Activated naive CD4-positive, alpha-beta T cell treated with anti-CD3 and anti-CD28 coated beads, Interleukin-2, amount 50 U/mL, for 24 hours (primary cell): Measurements from ENCODE around the gene TEP1.

Experiments used
- H3K27ac Mint-ChIP-seq: one replicate; pipeline ENCODE4 v1.8.0; 2021; ENCODE audit warnings: mild to moderate bottlenecking, mixed read lengths
- H3K27me3 Mint-ChIP-seq: one replicate; pipeline ENCODE4 v1.8.0; 2021; ENCODE audit warnings: mixed read lengths
- H3K36me3 Mint-ChIP-seq: one replicate; pipeline ENCODE4 v1.8.0; 2021; ENCODE audit warnings: mixed read lengths
- H3K4me1 Mint-ChIP-seq: one replicate; pipeline ENCODE4 v1.8.0; 2021; ENCODE audit warnings: mixed read lengths
- H3K4me3 Mint-ChIP-seq: one replicate; pipeline ENCODE4 v1.8.0; 2021; ENCODE audit warnings: mild to moderate bottlenecking, mixed read lengths
- H3K9me3 Mint-ChIP-seq: one replicate; pipeline ENCODE4 v1.8.0; 2021; ENCODE audit warnings: mixed read lengths

The TEP1 gene

GRCh38 chr14:20438664-20439063 is 25.4 kb upstream of the TEP1 start:
- Mint-ChIP-seq H3K4me3 (no peak overlapping the region), H3K9me3 (no peaks in the 10 kb centered on the region), H3K27me3 (no peaks in the 10 kb centered on the region), H3K27ac (no peak overlapping the region), H3K36me3 (peaks cover 4% of the 10 kb centered on the region), H3K4me1 (peaks cover 22% of the 10 kb centered on the region)

- Mint-ChIP-seq H3K27ac (no peak overlapping the region), H3K9me3 (no peaks in the 10 kb centered on the region), H3K4me1 (peaks cover 15% of the 10 kb centered on the region), H3K36me3 (no peaks in the 10 kb centered on the region), H3K4me3 (no peak overlapping the region), H3K27me3 (no peaks in the 10 kb centered on the region)
Observed at GRCh38 chr14:20436363-20436755, 23.1 kb upstream of the TEP1 start.

- Mint-ChIP-seq H3K27me3 (no peaks in the 10 kb centered on the region), H3K36me3 (no peaks in the 10 kb centered on the region), H3K9me3 (no peaks in the 10 kb centered on the region), H3K4me1 (peaks cover 9% of the 10 kb centered on the region), H3K4me3 (no peak within 1 kb of the TSS), H3K27ac (no peak within 1 kb of the TSS)
Observed at GRCh38 chr14:20435582-20436362, 22.5 kb upstream of the TEP1 start, which contains the start of gene KLHL33. TSS of gene KLHL33 (minus strand) at chr14:20436166. CDS start at chr14:20435811, 355 bp downstream.

GRCh38 chr14:20434701-20435581 is 21.6 kb upstream of the TEP1 start:
- no peaks in the 10 kb centered on the region for H3K36me3 Mint-ChIP-seq
- no peak overlapping the region for H3K27ac Mint-ChIP-seq

GRCh38 chr14:20429801-20430669 is 16.7 kb upstream of the TEP1 start:
- no peaks in the 10 kb centered on the region for H3K9me3 Mint-ChIP-seq
- no peaks in the 10 kb centered on the region for H3K36me3 Mint-ChIP-seq
- H3K27ac Mint-ChIP-seq = no peak overlapping the region
- peaks cover 31% of the 10 kb centered on the region for H3K4me1 Mint-ChIP-seq
- H3K4me3 Mint-ChIP-seq = no peak overlapping the region
- no peaks in the 10 kb centered on the region for H3K27me3 Mint-ChIP-seq

More at GRCh38 chr14:20434701-20435581, 21.6 kb upstream of the TEP1 start:
- Mint-ChIP-seq H3K9me3 (no peaks in the 10 kb centered on the region), H3K4me3 (no peak overlapping the region), H3K27me3 (no peaks in the 10 kb centered on the region), H3K4me1 (peaks cover under 1% of the 10 kb centered on the region)

- Mint-ChIP-seq H3K4me3 (peak overlapping the region; percentile 36), H3K4me1 (peaks cover 31% of the 10 kb centered on the region), H3K27me3 (no peaks in the 10 kb centered on the region), H3K9me3 (no peaks in the 10 kb centered on the region), H3K36me3 (no peaks in the 10 kb centered on the region), H3K27ac (no peak overlapping the region)
Observed at GRCh38 chr14:20428802-20429201, 15.5 kb upstream of the TEP1 start.

- peak overlapping the region; percentile 41 for H3K4me3 Mint-ChIP-seq
Observed at GRCh38 chr14:20428010-20428365, 14.7 kb upstream of the TEP1 start.

GRCh38 chr14:20427231-20428009 is 14.1 kb upstream of the TEP1 start:
- Mint-ChIP-seq H3K27me3 (no peaks in the 10 kb centered on the region), H3K27ac (peak overlapping the region; percentile 92), H3K9me3 (no peaks in the 10 kb centered on the region), H3K36me3 (no peaks in the 10 kb centered on the region), H3K4me1 (peaks cover 31% of the 10 kb centered on the region), H3K4me3 (peak overlapping the region; percentile 41)

More at GRCh38 chr14:20428010-20428365, 14.7 kb upstream of the TEP1 start:
- Mint-ChIP-seq H3K4me1 (peaks cover 31% of the 10 kb centered on the region), H3K27ac (peak overlapping the region; percentile 92), H3K9me3 (no peaks in the 10 kb centered on the region), H3K27me3 (no peaks in the 10 kb centered on the region), H3K36me3 (no peaks in the 10 kb centered on the region)

- H3K36me3 Mint-ChIP-seq = no peaks in the 10 kb centered on the region
Observed at GRCh38 chr14:20424851-20425250, 11.6 kb upstream of the TEP1 start.

GRCh38 chr14:20422886-20423285 is 9.6 kb upstream of the TEP1 start:
- Mint-ChIP-seq H3K27ac (no peak overlapping the region), H3K4me1 (peaks cover 14% of the 10 kb centered on the region), H3K36me3 (no peaks in the 10 kb centered on the region), H3K9me3 (no peaks in the 10 kb centered on the region), H3K27me3 (no peaks in the 10 kb centered on the region), H3K4me3 (no peak overlapping the region)

More at GRCh38 chr14:20424851-20425250, 11.6 kb upstream of the TEP1 start:
- H3K4me3 Mint-ChIP-seq = no peak overlapping the region
- no peaks in the 10 kb centered on the region for H3K9me3 Mint-ChIP-seq
- H3K27me3 Mint-ChIP-seq = no peaks in the 10 kb centered on the region
- no peak overlapping the region for H3K27ac Mint-ChIP-seq
- H3K4me1 Mint-ChIP-seq = peaks cover 31% of the 10 kb centered on the region

GRCh38 chr14:20421267-20421666 is 8.0 kb upstream of the TEP1 start:
- no peak overlapping the region for H3K27ac Mint-ChIP-seq
- H3K9me3 Mint-ChIP-seq = no peaks in the 10 kb centered on the region
- no peak overlapping the region for H3K4me3 Mint-ChIP-seq
- H3K36me3 Mint-ChIP-seq = no peaks in the 10 kb centered on the region
- no peaks in the 10 kb centered on the region for H3K27me3 Mint-ChIP-seq
- H3K4me1 Mint-ChIP-seq = peaks cover 6% of the 10 kb centered on the region

GRCh38 chr14:20419419-20419818 is 6.1 kb upstream of the TEP1 start:
- H3K36me3 Mint-ChIP-seq = no peaks in the 10 kb centered on the region
- H3K27ac Mint-ChIP-seq = no peak overlapping the region
- H3K4me3 Mint-ChIP-seq = no peak overlapping the region
- H3K9me3 Mint-ChIP-seq = no peaks in the 10 kb centered on the region
- peaks cover 11% of the 10 kb centered on the region for H3K4me1 Mint-ChIP-seq
- no peaks in the 10 kb centered on the region for H3K27me3 Mint-ChIP-seq

GRCh38 chr14:20418501-20418909 is 5.2 kb upstream of the TEP1 start:
- H3K4me1 Mint-ChIP-seq = peaks cover 20% of the 10 kb centered on the region
- no peak overlapping the region for H3K27ac Mint-ChIP-seq
- H3K4me3 Mint-ChIP-seq = no peak overlapping the region
- H3K36me3 Mint-ChIP-seq = no peaks in the 10 kb centered on the region
- no peaks in the 10 kb centered on the region for H3K27me3 Mint-ChIP-seq
- no peaks in the 10 kb centered on the region for H3K9me3 Mint-ChIP-seq

GRCh38 chr14:20417250-20418186 is 4.2 kb upstream of the TEP1 start:
- H3K27me3 Mint-ChIP-seq = no peaks in the 10 kb centered on the region
- H3K36me3 Mint-ChIP-seq = no peaks in the 10 kb centered on the region
- no peaks in the 10 kb centered on the region for H3K9me3 Mint-ChIP-seq
- H3K4me1 Mint-ChIP-seq = peaks cover 25% of the 10 kb centered on the region
- H3K4me3 Mint-ChIP-seq = no peak overlapping the region
- H3K27ac Mint-ChIP-seq = no peak overlapping the region
